GM23338 (cell line): ENCODE results near the gene GRIA1. TPM values are rescaled to one million over a fixed set of nuclear protein-coding genes. Genes with fewer than 3 reads are reported as not detected.

ENCODE experiments used
- ATAC-seq: fragments of 200-7000 bp; cut with Tn5 transposase; 3 replicates; pipeline ENCODE4 v1.9.1; 2020
- DNase-seq: peaks from one replicate; pipeline ENCODE4 v3.0.0-alpha.2; 2015; ENCODE audit warnings: low spot score
- H2AFZ ChIP-seq: fragments of 200-600 bp; sonication (generic); 2 replicates; pipeline ENCODE4 v1.8.0; 2016; ENCODE audit warnings: antibody characterized with exemption, mild to moderate bottlenecking, moderate library complexity
- H3F3A ChIP-seq: fragments of 200-600 bp; sonication (generic); replicated peaks from 2 replicates; pipeline ENCODE4 v1.8.0; 2017; ENCODE audit warnings: antibody characterized with exemption, mixed run types, low read depth
- H3K27ac ChIP-seq: fragments of 200-600 bp; sonication (generic); 2 replicates; pipeline ENCODE4 v1.6.1; 2016; ENCODE audit warnings: low read depth
- H3K27me3 ChIP-seq: fragments of 200-600 bp; sonication (generic); 2 replicates; pipeline ENCODE4 v1.8.0; 2016; ENCODE audit warnings: mild to moderate bottlenecking, mixed run types, moderate library complexity; ENCODE audit not compliant: insufficient read depth
- H3K36me3 ChIP-seq: fragments of 200-600 bp; sonication (generic); 2 replicates; pipeline ENCODE4 v1.8.0; 2016; ENCODE audit warnings: mild to moderate bottlenecking; ENCODE audit not compliant: insufficient read depth
- H3K4me1 ChIP-seq: fragments of 200-600 bp; sonication (generic); 2 replicates; pipeline ENCODE4 v1.8.0; 2016; ENCODE audit warnings: mild to moderate bottlenecking, moderate library complexity; ENCODE audit not compliant: insufficient read depth
- H3K4me2 ChIP-seq: fragments of 200-600 bp; sonication (generic); 2 replicates; pipeline ENCODE4 v1.7.1; 2017; ENCODE audit warnings: mixed run types
- H3K4me3 ChIP-seq: fragments of 200-600 bp; sonication (generic); 2 replicates; pipeline ENCODE4 v1.6.1; 2016; ENCODE audit warnings: mixed run types
- H3K79me2 ChIP-seq: fragments of 200-600 bp; sonication (generic); replicated peaks from 2 replicates; pipeline ENCODE4 v1.8.0; 2017; ENCODE audit warnings: mild to moderate bottlenecking; ENCODE audit not compliant: insufficient read depth
- H3K9me2 ChIP-seq: fragments of 200-600 bp; sonication (generic); 2 replicates; pipeline ENCODE4 v1.8.0; 2017; ENCODE audit not compliant: insufficient read depth
- H4K20me1 ChIP-seq: fragments of 200-600 bp; sonication (generic); replicated peaks from 2 replicates; pipeline ENCODE4 v1.8.0; 2017; ENCODE audit warnings: mild to moderate bottlenecking; ENCODE audit not compliant: insufficient read depth
- H3K27ac Mint-ChIP-seq: 2 replicates; pipeline ENCODE4 v1.8.0; 2020; ENCODE audit warnings: inconsistent platforms, mild to moderate bottlenecking, moderate library complexity, mixed read lengths
- H3K27me3 Mint-ChIP-seq: 3 replicates; pipeline ENCODE4 v1.8.0; 2022; ENCODE audit warnings: low read depth, mild to moderate bottlenecking, moderate library complexity, mixed read lengths, inconsistent platforms; ENCODE audit not compliant: insufficient read depth, poor library complexity
- H3K36me3 Mint-ChIP-seq: 3 replicates; pipeline ENCODE4 v1.8.0; 2021; ENCODE audit warnings: low read depth, mild to moderate bottlenecking, inconsistent platforms, moderate library complexity, mixed read lengths
- H3K4me1 Mint-ChIP-seq: 3 replicates; pipeline ENCODE4 v1.8.0; 2020; ENCODE audit warnings: mild to moderate bottlenecking, inconsistent platforms, mixed read lengths
- H3K4me3 Mint-ChIP-seq: 3 replicates; pipeline ENCODE4 v1.8.0; 2021; ENCODE audit warnings: moderate library complexity, mild to moderate bottlenecking, inconsistent platforms, mixed read lengths
- H3K9me3 Mint-ChIP-seq: 3 replicates; pipeline ENCODE4 v1.8.0; 2020; ENCODE audit warnings: moderate library complexity, mild to moderate bottlenecking, inconsistent platforms, mixed read lengths
- CREB1 ChIP-seq: fragments of 250-450 bp; sonication (Bioruptor Pico); IDR thresholded peaks from 2 replicates; pipeline ENCODE4 v1.5.0; 2020; ENCODE audit warnings: low read depth, mild to moderate bottlenecking, moderate library complexity
- CTCF ChIP-seq, 2 experiments: fragments of 200-600 bp in 1 of 2; sonication (generic) in 1 of 2; conservative IDR thresholded peaks; 2 replicates each; pipeline versions ENCODE4 v1.5.1 to v1.6.1; 2016 to 2017; ENCODE audit warnings: antibody characterized with exemption in 2 of 2, low read depth in 2 of 2, mild to moderate bottlenecking in 2 of 2, moderate library complexity in 1 of 2
- EZH2 ChIP-seq: fragments of 200-600 bp; sonication (generic); IDR thresholded peaks from one replicate; pipeline ENCODE4 v1.8.0; 2017; ENCODE audit warnings: antibody characterized with exemption, mild to moderate bottlenecking, low read depth; ENCODE audit not compliant: unreplicated experiment
- JUNB ChIP-seq: IDR thresholded peaks from one replicate; pipeline ENCODE4 v1.6.1; 2016; ENCODE audit warnings: antibody characterized with exemption; ENCODE audit not compliant: unreplicated experiment
- NANOG ChIP-seq: IDR thresholded peaks from 2 replicates; pipeline ENCODE4 v1.6.1; 2016; ENCODE audit warnings: antibody characterized with exemption, borderline replicate concordance
- POLR2AphosphoS5 ChIP-seq: IDR thresholded peaks from 2 replicates; pipeline ENCODE4 v1.6.1; 2016; ENCODE audit warnings: antibody characterized with exemption, low read depth
- REST ChIP-seq: IDR thresholded peaks from one replicate; pipeline ENCODE4 v1.6.1; 2018; ENCODE audit warnings: antibody characterized with exemption; ENCODE audit not compliant: unreplicated experiment
- STAT1 ChIP-seq: IDR thresholded peaks from one replicate; pipeline ENCODE4 v1.6.1; 2016; ENCODE audit warnings: antibody characterized with exemption; ENCODE audit not compliant: unreplicated experiment
- ZNF114 ChIP-seq: fragments of 250-450 bp; sonication (Bioruptor Pico); IDR thresholded peaks from 2 replicates; pipeline ENCODE4 v1.5.0; 2020; ENCODE audit warnings: mild to moderate bottlenecking, moderate library complexity
- ZNF331 ChIP-seq: fragments of 250-450 bp; sonication (Bioruptor Pico); IDR thresholded peaks from 2 replicates; pipeline ENCODE4 v1.5.0; 2020; ENCODE audit warnings: low read depth, mild to moderate bottlenecking, moderate library complexity
- ZNF462 ChIP-seq: fragments of 250-450 bp; sonication (Bioruptor Pico); IDR thresholded peaks from 2 replicates; pipeline ENCODE4 v1.5.0; 2020; ENCODE audit warnings: mild to moderate bottlenecking, moderate library complexity
- polyA plus RNA-seq: library from polyadenylated mRNA; unstranded; fragments of >200 nt; fragmentation: Nextera tagmentation; extraction: Ambion mirVana; gene quantifications from 2 replicates; pipeline ENCODE4 v1.2.1, GENCODE V29; 2016
- total RNA-seq: library from RNA; depleted of rRNA; stranded (reverse); fragments of >200 nt; shearing (Covaris generic); gene quantifications from 2 replicates; pipeline ENCODE4 v1.2.3, GENCODE V29; 2014

GRIA1 gene
- total and polyA plus RNA-seq, 2 experiments from 2014 or later, result 1.0 to 1.7 TPM

DNA sequence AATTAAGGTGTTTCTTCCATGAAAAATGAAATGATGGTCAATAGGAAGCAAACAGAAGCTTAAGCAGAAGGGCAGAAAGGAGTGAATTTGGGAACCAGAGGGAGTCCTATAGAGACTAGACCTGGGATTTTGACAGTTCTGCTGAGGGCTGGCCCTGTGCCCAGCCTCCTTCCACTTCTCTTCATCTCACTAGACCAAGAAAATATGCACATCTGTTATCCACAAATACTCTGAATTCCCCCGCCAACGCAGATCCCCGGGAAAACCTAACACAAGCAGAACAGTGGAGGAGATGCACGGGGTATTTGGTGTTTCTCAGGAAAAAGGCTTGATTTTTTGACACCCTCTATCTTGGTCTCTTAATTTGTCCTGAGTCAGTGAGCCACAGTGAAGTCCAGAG, 22.7 kb downstream of the GRIA1 start (continued):
- no peak for TF ChIP-seq ZNF462 (CRISPR knock-in tag)
- TF ChIP-seq REST, result no peak

- Mint-ChIP-seq H3K27ac (no peak overlapping the region), H3K9me3 (peaks cover 9% of the 10 kb centered on the region; the same call in 1 of the 3 replicates), H3K27me3 (peaks cover 14% of the 10 kb centered on the region), H3K4me3 (no peak overlapping the region), H3K4me1 (peaks cover 25% of the 10 kb centered on the region), H3K36me3 (no peaks in the 10 kb centered on the region)
- ATAC-seq, result no peak
- no peak for DNase-seq
- peaks cover 14% of the 10 kb centered on the region for H3K4me1 ChIP-seq
- H3K27ac ChIP-seq, result no peak overlapping the region
- no peaks in the 10 kb centered on the region for H3K36me3 ChIP-seq
- no peak overlapping the region for H3K4me2 ChIP-seq
- no peaks in the 10 kb centered on the region for H3K27me3 ChIP-seq
- H3K4me3 ChIP-seq, result no peak overlapping the region
- H3K79me2 ChIP-seq, result no peaks in the 10 kb centered on the region
- H4K20me1 ChIP-seq, result no peaks in the 10 kb centered on the region
- H2AFZ ChIP-seq, result no peak overlapping the region
- H3K9me2 ChIP-seq, result peaks cover 6% of the 10 kb centered on the region
- no peaks in the 10 kb centered on the region for H3F3A ChIP-seq
- TF ChIP-seq ZNF331 (CRISPR knock-in tag) (no peak), POLR2AphosphoS5 (no peak), STAT1 (no peak), CTCF (conservative IDR thresholded peaks at IDR 0.05; ENCODE audit: low read depth in 2 of 2) (no peak), NANOG (no peak), ZNF114 (CRISPR knock-in tag) (no peak), CREB1 (CRISPR knock-in tag) (no peak), EZH2 (no peak), JUNB (no peak)
Observed at GRCh38 chr5:153515301-153515700, 24.8 kb downstream of the GRIA1 start.
